ENCODE results near the gene ANTXR1.
A peak's percentile ranks its signal among the peaks of the same experiment; 100 is the strongest.
"Not testable (repeated sequence)": the region's sequence is repeated elsewhere in the genome, so short reads cannot be mapped to it uniquely, and the experiment has no call there.

The ANTXR1 gene

DNA sequence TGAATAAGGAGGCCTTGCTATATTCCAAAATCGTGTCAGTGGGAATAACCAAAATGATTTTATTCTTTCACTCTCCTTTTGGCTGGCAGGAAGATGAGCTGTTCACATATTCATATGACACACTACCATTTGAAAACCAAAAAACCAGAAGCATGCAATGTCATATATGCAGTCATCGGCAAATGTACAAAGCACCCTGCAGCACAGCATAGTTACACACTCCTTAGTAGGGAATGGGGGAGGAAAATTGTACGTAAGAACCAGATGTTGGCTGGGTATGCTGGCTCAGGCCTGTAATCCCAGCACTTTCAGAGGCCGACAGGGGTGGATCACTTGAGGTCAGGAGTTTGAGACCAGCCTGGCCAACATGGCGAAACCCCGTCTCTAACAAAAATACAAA, 197.4 kb downstream of the ANTXR1 start:
- DNase-seq (ENCODE audit: low read depth) = peak; percentile 23

DNA sequence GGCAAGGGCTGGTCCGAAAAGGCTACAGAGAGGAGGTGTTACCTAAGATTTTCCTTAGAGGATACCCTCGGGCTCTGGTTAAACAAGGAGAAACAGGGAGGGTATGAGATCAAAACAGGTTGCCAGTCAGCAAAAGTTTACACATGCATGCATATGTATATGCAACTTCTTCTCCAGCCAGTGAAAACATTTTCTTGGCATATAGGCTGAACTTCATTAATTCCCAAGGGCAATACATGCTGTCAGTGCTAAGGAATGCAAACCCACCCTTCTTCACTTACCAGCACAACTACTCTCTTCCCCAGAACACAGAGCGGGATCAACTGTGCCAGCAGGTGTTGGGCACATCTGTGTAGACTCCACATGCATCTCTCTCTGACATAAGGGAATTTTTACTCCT, 198.1 kb downstream of the ANTXR1 start:
- DNase-seq (ENCODE audit: low read depth) = no peak

DNA sequence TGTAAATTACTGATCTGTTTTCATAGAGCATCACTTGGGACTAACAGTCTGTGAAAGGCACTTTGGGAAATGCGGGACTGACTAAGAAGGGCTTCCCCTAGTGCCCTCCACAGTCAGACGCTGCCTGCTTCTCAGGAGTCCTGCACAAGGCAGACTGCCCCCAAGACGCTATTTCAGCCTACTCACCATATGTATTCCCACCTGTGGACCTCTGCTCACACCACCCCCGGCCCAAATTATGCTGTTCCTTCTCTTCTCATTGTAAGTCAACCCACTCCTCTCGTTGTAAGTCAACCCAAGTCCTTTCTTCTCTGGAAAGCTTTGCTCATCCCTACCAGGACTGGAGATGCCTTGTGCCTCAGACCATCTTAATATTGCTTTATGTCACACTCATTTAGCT, 198.7 kb downstream of the ANTXR1 start:
- DNase-seq (ENCODE audit: low read depth) = no peak

DNA sequence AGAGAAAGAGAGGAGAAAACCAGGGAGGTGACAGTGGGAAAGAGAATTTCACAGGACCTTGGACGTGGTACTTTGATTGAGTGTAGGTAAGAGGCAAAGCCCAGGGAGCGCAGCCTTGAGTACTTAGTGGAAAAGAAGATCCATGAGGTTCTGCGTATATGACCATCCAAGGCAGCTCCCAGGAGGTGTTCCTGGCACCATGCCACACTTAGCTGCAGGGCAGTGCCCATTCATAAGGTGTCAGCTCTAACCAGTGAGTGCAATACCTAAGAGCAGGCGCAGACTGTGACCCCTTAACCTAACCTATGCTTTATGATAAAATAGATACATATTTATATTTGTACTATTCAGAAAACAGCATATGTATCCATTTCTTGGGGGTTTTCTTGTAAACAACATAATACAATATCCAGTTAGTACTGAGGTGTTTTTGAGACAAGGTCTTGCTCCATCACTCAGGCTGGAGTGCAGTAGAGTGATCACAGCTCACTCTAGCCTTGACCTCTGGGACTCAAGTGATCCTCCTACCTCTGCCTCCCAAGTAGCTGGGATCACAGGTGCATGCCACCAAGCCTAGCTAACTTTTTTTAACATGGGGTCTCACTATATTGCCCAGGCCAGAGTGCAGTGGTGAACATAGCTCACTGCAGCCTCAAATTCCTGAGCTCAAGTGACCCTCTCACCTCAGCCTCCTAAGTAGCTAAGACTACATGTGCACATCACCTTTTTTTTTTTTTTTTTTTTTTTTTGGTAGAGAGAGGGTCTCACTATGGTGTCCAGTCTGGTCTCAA, 199.5 kb downstream of the ANTXR1 start:
- no peak for DNase-seq (ENCODE audit: low read depth)

DNA sequence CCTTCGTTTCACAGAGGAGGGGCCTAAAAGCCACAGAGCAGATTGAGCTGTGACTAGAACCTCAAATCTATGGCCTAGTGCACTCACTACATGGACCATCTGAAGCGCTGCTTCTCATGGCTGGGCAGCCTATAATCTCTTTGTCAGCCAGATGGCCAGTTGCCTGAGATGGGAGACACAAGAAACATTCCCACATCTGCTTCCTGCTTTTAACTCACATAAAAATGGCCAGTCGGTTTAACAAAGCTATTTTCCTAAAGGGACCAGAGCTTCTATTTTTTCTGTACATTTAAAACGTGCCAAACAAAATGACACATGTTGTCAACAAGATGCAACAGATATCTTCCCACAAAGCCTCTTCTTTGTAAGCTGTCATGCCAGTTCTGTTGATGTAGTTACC, 200.2 kb downstream of the ANTXR1 start:
- DNase-seq (ENCODE audit: low read depth) = no peak

DNA sequence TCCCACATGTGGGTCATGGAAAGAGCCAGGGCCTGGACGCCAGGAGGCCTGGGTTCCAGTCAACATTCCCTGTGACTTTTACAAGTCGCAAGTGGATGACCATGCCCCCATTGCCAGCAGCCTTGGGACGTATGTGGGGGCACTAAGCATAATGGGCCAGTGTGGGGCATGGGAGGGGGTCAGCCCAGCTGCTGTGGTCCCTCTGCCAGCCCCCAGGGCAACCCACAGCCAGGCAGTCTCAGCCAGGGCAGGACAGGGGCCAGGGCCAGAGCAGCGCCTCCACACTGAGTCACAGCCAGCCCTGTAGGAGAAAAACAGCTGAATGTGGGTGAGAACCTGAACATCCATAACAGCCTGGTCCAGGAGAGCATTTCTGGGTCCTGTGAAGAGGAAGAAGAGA, 200.8 kb downstream of the ANTXR1 start:
- DNase-seq (ENCODE audit: low read depth) = no peak

DNA sequence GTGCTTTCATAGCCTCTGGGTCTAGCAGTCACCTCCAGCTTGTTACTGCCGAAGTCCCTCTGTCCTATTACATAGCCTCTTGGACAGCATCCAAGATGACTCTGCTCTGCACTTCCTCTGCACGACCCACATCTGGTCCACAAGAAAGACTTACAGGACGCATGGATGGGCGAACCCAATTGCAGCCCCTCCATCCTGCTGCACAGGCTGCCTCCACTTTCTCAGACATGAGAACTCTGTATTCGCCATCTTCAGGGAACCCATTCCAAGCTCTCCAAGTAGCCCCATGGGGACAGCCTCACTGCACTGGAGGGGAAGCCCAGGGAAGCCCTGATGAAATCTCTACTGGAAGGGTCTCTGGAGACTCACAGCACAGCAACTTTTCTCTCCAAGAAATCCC, 201.9 kb downstream of the ANTXR1 start:
- peak; percentile 77 for DNase-seq (ENCODE audit: low read depth)

DNA sequence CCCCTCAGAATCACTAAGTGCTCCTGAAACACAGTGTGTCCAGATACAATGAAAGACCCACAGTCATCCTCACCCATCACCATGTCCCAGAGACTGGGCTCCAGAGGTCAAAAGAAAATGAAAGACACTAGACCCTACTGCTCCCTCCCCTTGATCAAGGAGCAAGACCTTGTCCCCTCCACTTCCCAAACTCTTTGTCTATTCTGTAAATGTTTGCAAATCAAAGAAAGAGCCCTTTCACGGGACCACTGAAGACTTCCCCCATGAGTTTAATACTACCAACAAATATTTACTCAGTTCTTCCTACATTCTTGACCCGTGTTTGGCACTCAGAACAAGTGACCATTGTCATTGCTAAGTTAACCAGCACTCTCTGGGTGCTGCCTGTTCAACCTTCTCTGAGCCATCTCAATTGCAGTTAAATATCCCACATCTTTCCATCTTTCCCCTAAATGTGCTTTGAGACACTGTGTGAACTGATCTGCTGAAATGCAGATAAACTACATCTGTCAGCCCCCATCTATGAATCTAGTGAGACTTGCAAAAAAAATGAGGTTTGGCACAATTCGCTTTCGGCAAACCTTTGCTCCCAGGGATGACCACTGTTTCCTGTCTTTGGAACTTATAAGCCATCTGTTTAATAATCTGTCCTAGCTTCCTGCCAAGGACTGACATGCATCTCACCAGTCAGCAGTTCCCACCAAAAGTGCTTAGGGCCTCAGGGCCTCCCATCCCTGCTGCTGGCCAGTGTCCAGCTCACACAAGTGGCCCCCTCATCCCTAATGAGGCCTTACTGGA, 203.8 kb downstream of the ANTXR1 start:
- DNase-seq (ENCODE audit: low read depth) = peak; percentile 42

DNA sequence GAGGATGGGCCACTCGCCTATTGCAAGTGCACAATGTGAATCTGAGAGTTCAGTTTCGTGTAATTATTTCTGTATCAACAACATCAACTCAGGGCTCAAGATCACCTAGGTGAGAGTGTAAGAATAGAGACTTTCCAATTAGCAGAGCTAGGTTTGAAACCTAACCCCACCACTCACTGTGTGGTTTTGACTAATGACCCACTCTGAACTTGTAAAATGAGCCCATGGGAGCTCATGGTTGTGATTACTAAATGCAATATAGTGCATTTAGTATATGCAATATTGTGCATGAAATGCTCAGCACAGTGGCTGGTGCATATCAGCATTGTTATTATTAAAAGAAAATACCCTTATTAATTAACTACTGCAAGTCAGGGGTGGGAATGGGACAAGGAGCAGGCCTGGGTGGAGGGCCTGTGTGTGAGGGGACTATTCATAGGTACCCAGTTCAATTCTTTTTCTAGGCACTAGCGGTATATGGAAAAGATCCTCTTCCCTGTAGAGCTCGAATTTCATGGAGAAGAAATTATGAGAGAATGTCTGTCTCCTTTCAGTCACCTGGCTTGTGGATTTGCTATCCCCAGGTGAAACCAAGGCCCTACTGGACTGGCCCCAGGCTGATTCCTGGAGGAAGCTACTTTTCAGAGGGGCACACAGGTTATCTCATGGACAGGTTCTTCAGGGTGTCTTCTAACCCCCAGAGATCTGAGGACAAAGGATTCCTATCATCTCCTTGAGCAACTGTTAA, 204.5 kb downstream of the ANTXR1 start:
- no peak for DNase-seq (ENCODE audit: low read depth)

DNA sequence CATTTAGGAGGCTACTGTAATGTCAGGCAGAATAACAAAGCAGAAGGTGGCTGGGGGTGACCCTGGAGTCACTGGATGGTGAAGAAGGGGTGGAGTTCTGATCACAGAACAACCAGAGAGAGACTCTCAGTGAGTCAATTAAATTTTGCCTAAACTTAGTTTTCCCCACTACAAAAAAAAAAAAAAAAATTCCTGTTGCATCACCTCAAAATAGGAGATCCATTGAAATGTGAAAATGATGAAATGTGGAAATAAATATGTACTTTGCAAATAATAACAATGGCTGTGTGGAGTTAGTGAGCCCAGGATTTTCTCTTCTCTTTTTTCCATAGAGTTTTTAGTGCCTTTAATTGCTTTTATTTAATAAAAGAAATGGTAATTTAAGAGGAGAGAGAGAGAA, 208.5 kb downstream of the ANTXR1 start:
- DNase-seq (ENCODE audit: low read depth) = no peak

DNA sequence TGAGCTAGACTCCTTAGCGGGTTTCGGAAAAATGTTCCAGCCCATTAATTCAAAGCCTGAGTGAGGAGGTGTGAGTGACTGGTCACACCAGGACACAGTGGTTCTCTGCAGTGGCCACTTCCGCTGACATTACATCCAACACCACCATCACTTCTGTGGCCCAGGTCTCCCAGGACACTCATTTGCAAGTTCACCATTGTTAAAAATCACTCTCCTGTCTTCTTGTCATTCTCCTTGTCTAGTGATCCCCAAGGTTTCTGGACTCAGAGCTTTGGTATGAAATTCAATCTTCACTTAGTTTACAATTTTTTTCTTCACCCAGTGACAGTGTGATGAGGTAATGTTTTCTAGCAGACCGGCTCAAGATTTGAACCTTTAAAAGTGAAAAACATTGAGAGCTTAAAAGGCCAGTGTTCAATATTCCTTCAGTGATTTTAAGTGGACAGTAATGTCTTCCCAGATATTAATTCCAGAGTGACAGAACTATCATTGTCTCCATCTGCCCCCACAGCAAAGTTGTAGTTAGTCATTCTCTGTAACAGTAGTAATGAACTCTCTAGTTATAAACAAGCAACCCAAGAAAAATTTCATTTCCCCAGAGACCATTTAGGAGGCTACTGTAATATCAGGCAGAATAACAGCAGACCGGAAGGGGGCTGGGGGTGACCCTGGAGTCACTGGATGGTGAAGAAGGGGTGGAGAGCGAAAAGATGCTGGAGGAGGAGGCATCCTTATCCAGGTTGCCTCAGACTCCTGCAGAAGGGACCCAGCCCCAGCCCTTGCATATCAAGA, 209.2 kb downstream of the ANTXR1 start:
- peak; percentile 49 for DNase-seq (ENCODE audit: low read depth)

DNA sequence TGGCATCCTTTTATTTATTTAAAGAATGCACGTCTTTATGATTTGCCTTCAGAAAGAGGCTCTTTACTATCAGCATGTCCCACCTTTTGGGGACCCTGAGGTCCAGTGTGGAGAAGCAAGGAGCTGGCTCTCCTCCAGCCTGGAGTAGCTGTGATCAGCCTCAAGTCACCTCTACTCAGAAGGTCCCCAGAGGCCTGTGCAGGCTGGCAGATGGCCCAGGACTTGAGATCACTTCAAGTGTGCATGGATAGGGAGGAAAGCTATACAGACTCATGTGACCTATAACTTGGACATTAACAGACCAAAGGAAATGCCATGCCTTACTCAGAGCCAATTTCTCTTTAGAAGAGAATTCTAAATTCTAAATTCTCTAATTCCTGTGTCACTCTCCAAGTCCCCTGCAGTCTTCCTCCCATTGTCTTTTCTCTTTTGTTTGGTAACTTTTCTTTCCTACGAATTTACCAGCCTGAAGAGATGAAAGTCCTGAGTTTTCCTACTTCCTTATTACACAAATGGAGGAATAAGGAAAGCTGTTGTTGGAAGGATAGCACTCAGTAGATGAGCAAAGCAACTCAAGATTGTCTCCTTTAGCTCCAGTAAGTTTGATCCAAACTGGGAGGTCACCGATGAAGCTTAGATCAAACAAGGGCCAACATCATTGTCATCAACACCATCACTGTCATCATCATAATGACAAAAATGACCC, 210.1 kb downstream of the ANTXR1 start:
- peak; percentile 15 for DNase-seq (ENCODE audit: low read depth)

DNA sequence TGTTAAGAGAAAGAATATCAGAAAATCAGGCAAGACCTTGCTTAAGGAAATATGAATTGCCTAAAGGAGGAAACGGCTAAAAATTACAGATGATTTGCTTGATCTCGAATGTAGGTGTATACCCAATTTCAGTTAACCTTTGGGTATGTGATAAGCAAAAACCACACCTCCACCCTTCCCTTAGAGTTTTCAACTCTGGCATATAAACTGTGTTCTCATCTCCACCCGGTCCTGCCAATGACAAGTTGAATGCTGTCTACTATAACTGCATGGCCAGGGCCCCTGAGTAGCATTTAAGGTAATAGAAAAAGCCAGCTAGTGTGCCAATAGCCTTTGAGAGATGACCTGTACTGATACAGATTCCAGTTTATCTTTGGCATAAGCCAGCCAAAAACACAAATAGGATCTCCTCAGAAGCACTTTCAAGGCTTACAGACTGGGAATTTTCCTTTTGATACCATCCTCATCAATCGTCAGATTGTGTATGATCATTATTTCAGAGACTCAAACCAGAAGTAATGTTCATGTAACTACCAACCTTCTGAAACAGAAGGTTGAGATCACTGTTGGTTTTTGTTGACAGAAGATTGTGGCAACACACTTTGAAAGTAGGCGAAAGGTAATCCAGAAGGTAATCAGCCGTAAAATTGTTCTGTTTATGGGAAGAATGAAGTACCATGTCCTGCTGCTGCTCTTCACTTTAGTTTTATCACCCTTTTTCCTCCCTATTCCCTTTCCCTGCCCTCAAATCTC, 211.0 kb downstream of the ANTXR1 start:
- no peak for DNase-seq (ENCODE audit: low read depth)

DNA sequence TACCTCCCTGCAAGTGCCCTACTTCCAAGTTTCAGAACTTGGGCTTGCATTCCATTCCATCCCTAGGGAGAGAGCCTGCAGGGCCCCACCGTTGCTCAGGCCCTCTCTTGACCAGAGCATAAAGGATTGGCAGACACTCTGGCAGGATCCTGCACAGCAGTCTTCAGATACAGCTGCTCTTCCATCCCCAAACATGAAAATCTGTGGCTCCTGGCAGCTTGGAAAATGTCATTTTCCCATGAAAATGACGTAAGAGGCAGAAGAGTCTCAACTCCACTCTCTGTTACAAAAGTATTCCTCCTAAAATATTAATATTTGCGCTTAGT, 211.5 kb downstream of the ANTXR1 start:
- DNase-seq (ENCODE audit: low read depth) = no peak

DNA sequence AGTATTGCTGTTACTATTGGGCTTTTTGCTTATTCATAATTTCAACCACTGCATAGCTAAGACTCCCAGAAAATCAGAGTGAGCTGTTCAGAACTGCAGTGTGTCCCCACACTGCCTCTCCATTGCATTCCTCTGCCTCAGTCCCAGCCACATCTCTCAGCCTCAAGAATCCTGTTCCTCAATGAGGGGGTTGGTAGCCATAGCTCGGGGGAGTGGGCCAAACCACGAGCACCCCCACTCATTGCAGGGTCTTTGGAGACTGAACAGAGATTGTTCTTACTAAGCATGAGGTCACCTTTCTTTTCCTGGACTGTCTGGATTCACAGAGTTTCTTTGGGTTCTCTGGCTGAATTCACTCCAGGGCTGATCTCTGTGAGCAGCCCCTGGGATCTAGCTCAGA, 213.0 kb downstream of the ANTXR1 start:
- peak; percentile 43 for DNase-seq (ENCODE audit: low read depth)

DNA sequence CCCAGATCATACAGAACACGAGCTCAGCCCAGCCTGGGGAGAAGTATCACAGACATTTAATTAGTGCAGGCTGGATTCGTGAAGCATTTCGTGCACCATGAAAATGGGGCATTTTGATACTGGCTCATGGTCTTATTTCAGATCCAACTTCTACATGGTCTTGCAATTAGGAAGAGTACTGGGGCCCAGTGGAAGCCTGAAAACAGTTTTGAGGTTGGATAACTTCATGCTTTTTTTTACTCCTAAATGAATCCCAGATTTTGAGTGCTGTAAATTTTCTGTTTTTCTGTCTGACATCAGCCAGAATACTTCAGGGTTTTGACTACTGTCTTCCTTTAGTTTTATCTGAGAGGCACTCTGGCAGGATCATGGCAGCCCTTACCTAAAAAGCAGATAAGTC, 213.9 kb downstream of the ANTXR1 start:
- DNase-seq (ENCODE audit: low read depth) = no peak

DNA sequence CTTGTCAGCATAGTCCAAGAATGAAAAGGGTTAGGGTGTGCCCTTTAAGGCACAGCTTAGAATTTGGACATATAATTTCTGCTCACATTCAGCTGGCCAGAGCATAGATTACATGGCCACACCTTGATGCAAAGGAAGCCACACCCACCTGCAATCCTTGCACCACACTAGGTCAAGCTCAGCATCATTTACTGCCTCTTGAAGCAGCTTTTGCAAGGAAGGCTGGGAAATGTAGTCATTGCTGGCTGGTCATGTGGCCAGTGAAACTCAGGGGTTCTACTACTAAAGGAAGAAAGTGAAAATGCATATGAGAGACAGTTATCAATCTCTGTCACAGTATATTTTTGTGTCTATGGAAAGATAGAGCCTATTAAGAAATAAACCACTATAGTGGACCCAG, 214.7 kb downstream of the ANTXR1 start:
- no peak for DNase-seq (ENCODE audit: low read depth)

DNA sequence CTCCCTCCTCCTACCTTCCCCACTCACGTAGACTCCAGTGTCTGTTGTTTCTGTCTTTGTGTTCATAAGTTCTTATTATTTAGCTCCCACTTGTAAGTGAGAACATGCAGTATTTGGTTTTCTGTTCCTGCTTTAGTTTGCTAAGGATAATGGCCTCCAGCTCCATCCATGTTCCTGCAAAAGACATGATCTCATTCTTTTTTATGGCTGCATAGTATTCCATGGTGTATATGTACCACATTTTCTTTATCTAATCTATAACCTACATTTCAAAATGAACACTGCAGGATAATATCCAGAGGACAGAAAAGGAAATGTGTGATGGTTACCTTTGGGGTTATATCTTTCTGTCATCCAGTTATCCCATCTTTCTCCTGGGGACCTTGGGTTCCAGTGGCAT, 218.0 kb downstream of the ANTXR1 start:
- DNase-seq (ENCODE audit: low read depth) = not testable (repeated sequence)

DNA sequence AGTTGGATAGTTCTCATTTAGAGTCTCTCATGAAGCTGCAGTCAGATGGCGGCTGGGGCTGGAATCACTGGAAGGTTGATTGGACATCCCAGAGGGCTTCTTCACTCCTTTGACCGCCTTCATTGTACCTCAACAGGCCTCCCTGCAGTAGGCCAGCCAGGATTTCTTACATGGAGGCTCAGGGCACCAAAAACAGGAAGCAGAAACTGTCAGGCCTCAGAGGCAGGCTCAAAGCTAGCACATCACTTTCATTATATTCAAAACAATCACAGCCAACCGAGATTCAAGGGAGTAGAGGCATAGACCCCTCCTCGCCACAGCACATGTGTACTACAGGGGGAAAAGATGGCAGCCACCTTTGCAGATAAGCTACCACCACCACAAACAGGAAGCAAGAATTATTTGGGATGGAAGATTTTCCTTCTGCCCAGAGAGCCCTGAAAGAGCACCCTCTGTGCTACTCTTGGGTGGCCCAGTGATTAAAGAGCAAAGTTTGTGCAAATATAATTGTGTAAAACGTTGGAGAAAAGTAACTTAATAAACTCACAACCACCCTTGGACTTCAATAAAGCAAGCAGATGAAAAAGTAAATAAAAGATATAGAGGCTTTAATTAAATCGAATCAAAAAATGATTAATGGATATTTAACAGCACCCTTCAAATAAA, 218.8 kb downstream of the ANTXR1 start:
- DNase-seq (ENCODE audit: low read depth) = no peak

DNA sequence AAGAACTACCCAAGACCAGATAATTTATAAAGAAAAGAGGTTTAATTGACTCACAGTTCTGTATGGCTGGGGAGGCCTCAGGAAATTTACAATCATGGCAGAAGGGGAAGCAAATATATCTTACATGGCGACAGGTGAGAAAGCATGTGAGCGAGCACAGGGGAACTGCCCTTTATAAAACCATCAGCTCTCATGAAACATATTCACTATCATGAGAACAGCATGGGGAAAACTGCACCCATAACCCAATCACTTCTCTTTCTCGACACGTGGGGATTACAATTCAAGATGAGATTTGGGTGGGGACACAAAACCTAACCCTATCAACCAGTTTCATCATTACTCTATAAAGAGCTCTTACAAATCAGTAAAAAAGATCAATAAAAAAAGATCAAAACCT, 222.9 kb downstream of the ANTXR1 start:
- not testable (repeated sequence) for DNase-seq (ENCODE audit: low read depth)

Measured in ELR (cell line).